Naive thymus-derived CD4-positive, alpha-beta T cell (primary cell): ENCODE data around the gene UGT1A4. TPM values are rescaled to one million over a fixed set of nuclear protein-coding genes. Genes with fewer than 3 reads are reported as not detected.

Experiments used
- ATAC-seq: fragments of 150-1000 bp; cut with Tn5 transposase; 2 replicates; pipeline ENCODE4 v1.10.0; 2021; ENCODE audit warnings: mild to moderate bottlenecking, moderate library complexity
- CTCF ChIA-PET: fragments of 350-600 bp; sonication (Branson Sonifier 250); formaldehyde crosslinking; loops from one replicate; lab custom pipeline; 2021; ENCODE audit warnings: antibody characterized with exemption; lab: Charles Lee
- POLR2A ChIA-PET: fragments of 350-600 bp; sonication (Branson Sonifier 250); formaldehyde crosslinking; loops from one replicate; lab custom pipeline; 2021; ENCODE audit warnings: antibody characterized with exemption, inconsistent platforms; lab: Charles Lee
- DNase-seq, 9 donors: peaks; one replicate each; pipeline versions ENCODE4 v3.0.0 to v3.0.0-alpha.2; 2020 to 2022; ENCODE audit warnings: mixed read lengths in 1 of 9
- H3K27ac ChIP-seq: one replicate; pipeline ENCODE4 v1.7.0; 2013; ENCODE audit warnings: mild to moderate bottlenecking, low read depth, low read length, moderate library complexity
- H3K27me3 ChIP-seq, 2 donors: one replicate each; pipeline ENCODE4 v1.7.0; 2013; ENCODE audit warnings: low read length in 2 of 2, mild to moderate bottlenecking in 2 of 2, moderate library complexity in 2 of 2; ENCODE audit not compliant: control insufficient read depth in 2 of 2, insufficient read depth in 2 of 2
- H3K36me3 ChIP-seq, 3 experiments: 1 replicate in 2 of 3; 2 replicates in 1 of 3; pipeline ENCODE4 v1.7.0; 2013; ENCODE audit warnings: low read length in 3 of 3, mild to moderate bottlenecking in 3 of 3, moderate library complexity in 1 of 3; ENCODE audit not compliant: insufficient read depth in 3 of 3, control insufficient read depth in 2 of 3
- H3K4me1 ChIP-seq, 2 donors: one replicate each; pipeline ENCODE4 v1.7.0; 2013; ENCODE audit warnings: low read length in 2 of 2, mild to moderate bottlenecking in 2 of 2, moderate library complexity in 1 of 2; ENCODE audit not compliant: control insufficient read depth in 2 of 2, insufficient read depth in 2 of 2
- H3K4me3 ChIP-seq: 2 replicates; pipeline ENCODE4 v1.7.0; 2013; ENCODE audit warnings: mild to moderate bottlenecking, low read length
- H3K9me3 ChIP-seq, 3 experiments: 1 replicate in 2 of 3; 2 replicates in 1 of 3; pipeline ENCODE4 v1.7.0; 2013; ENCODE audit warnings: low read length in 3 of 3; ENCODE audit not compliant: control insufficient read depth in 2 of 3
- H3K27ac Mint-ChIP-seq, 9 donors: one replicate each; pipeline ENCODE4 v1.8.0; 2020 to 2022; ENCODE audit warnings: mixed read lengths in 9 of 9, mild to moderate bottlenecking in 8 of 9, moderate library complexity in 5 of 9, inconsistent platforms in 2 of 9
- H3K27me3 Mint-ChIP-seq, 5 donors: one replicate each; pipeline ENCODE4 v1.8.0; 2021 to 2022; ENCODE audit warnings: mixed read lengths in 5 of 5, mild to moderate bottlenecking in 1 of 5
- H3K36me3 Mint-ChIP-seq, 5 donors: one replicate each; pipeline ENCODE4 v1.8.0; 2020 to 2022; ENCODE audit warnings: mixed read lengths in 5 of 5, mild to moderate bottlenecking in 3 of 5, inconsistent platforms in 1 of 5
- H3K4me1 Mint-ChIP-seq, 7 donors: one replicate each; pipeline ENCODE4 v1.8.0; 2020 to 2022; ENCODE audit warnings: mixed read lengths in 7 of 7, mild to moderate bottlenecking in 3 of 7, inconsistent platforms in 1 of 7
- H3K4me3 Mint-ChIP-seq, 10 donors: one replicate each; pipeline ENCODE4 v1.8.0; 2020 to 2022; ENCODE audit warnings: mild to moderate bottlenecking in 10 of 10, mixed read lengths in 10 of 10, moderate library complexity in 6 of 10, inconsistent platforms in 2 of 10
- H3K9me3 Mint-ChIP-seq, 11 donors: one replicate each; pipeline ENCODE4 v1.8.0; 2020 to 2022; ENCODE audit warnings: mixed read lengths in 11 of 11, mild to moderate bottlenecking in 4 of 11, inconsistent platforms in 1 of 11, moderate library complexity in 1 of 11
- intact Hi-C, 2 donors: fragments of 100-400 bp; cut with micrococcal nuclease; formaldehyde crosslinking; loops; one replicate each; pipeline ENCODE4 v1.15.1; 2023
- polyA plus RNA-seq, 2 donors: library from polyadenylated mRNA; unstranded; fragments of 300-500 nt; fragmentation: Illumina TruSeq; gene quantifications; one replicate each; pipeline ENCODE4 v1.2.3, GENCODE V29; 2021
- total RNA-seq, 6 experiments: library from RNA in 5 of 6; stranded (reverse) in 5 of 6; gene quantifications; 1 replicate in 5 of 6; 2 replicates in 1 of 6; pipeline ENCODE4 v1.2.3 and lab custom pipeline; 2021 to 2026

UGT1A4 gene
- total and polyA plus RNA-seq, 7 experiments from 2014 or later = not detected

DNA sequence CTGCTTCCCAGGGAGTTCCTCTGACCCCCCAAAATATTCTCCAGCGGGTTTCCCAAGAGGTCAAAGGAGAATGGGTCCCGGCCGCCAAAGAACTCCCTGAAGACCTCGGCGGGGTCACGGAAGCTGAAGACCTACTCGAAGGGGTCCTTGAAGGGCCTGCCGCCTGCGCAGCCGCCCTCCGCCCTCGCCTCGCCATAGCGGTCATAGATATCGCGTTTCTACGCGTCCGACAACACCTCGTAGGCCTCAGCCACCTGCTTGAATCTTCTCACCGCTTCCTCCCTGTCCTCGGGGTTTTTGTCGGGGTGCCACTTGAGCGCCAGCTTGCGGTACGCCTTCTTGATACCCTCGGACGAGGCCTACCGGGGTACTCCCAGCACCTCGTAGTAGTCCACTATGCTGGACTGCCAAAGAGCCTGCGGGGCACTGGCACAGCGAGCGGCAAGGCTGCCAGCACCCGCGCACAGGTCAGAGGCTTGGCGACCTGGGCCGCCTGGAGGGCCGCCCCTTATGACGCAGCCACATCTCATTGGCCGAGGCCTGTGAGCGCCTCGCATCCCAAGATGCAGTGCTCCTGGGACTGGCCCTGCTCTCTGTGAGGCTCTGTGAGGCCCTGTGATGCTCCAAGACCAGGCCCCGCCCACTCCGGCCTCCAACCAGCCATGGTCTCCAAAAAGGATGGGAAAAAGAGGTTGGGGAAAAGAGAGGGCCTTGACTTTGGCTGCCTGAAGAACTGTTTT, 36.5 kb downstream of the UGT1A4 start:
- no peak for ATAC-seq
- CTCF ChIA-PET = no interaction called here
- H3K4me1 ChIP-seq = no peaks in the 10 kb centered on the region
- no peak overlapping the region for H3K4me3 Mint-ChIP-seq
- intact Hi-C loops = no loop called here
- H3K4me3 ChIP-seq = no peak overlapping the region
- no peak for DNase-seq
- H3K27me3 Mint-ChIP-seq = peaks cover 0 to 12% (median 7%) of the 10 kb centered on the region in 5 donors
- peaks cover 6 to 26% (median 13%) of the 10 kb centered on the region in 11 donors for H3K9me3 Mint-ChIP-seq
- POLR2A ChIA-PET = no interaction called here
- peaks cover 0 to 2% (median 0%) of the 10 kb centered on the region in 5 donors for H3K36me3 Mint-ChIP-seq
- H3K4me1 Mint-ChIP-seq = no peaks in the 10 kb centered on the region
- no peaks in the 10 kb centered on the region for H3K36me3 ChIP-seq
- no peak overlapping the region for H3K27ac Mint-ChIP-seq
- no peaks in the 10 kb centered on the region for H3K27me3 ChIP-seq
- peaks cover 0 to 8% (median 0%) of the 10 kb centered on the region in 3 experiments for H3K9me3 ChIP-seq
- no peak overlapping the region for H3K27ac ChIP-seq

DNA sequence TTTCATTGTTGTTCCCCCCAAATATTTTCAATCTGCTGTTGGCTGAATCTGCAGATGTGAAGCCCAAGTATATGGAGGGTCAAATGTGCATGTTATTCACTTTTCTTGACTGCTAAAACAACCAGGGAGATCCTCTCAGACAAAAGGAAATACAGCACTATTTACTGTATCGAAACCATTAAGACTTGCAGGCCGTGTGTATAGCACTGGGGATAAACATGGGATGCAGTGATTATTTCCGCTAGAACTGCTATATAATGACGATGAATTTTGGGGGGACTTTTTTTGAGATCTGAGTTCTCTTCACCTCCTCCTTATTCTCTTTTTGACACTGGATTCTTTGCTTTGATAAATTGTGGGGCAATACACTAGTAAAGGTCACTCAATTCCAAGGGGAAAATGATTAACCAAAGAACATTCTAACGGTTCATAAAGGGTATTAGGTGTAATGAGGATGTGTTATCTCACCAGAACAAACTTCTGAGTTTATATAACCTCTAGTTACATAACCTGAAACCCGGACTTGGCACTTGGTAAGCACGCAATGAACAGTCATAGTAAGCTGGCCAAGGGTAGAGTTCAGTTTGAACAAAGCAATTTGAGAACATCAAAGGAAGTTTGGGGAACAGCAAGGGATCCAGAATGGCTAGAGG, 38.0 kb downstream of the UGT1A4 start:
- Histone ChIP-seq H3K4me1 (no peaks in the 10 kb centered on the region), H3K4me3 (no peak overlapping the region), H3K27ac (no peak overlapping the region), H3K36me3 (no peaks in the 10 kb centered on the region), H3K27me3 (no peaks in the 10 kb centered on the region), H3K9me3 (no peaks in the 10 kb centered on the region)
- H3K36me3 Mint-ChIP-seq = no peaks in the 10 kb centered on the region
- no peak for DNase-seq
- H3K27me3 Mint-ChIP-seq = peaks cover 0 to 12% (median 4%) of the 10 kb centered on the region in 5 donors
- H3K4me1 Mint-ChIP-seq = no peaks in the 10 kb centered on the region
- ChIA-PET POLR2A (no interaction called here), CTCF (no interaction called here)
- intact Hi-C loops = no loop called here
- H3K27ac Mint-ChIP-seq = no peak overlapping the region
- no peak for ATAC-seq
- no peak overlapping the region for H3K4me3 Mint-ChIP-seq
- peaks cover 1 to 11% (median 4%) of the 10 kb centered on the region in 11 donors for H3K9me3 Mint-ChIP-seq

DNA sequence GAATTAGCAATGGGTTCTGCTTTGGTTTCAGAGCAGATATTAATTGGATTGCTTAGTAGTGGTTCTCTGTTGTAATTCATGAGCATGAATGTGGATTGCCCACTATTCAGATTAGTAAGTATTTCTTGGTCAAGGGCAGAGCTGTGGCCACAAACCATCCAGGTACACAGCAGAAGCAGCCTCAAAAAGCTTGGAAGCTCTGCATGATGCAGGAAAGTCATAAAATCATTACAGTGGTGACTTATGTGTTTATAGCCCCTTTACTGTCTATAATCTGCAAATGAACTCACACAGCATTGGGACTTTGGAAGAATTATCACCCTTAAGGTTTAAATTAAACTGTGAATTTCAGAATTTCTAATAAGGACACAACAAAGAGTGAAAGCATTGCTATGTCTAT, 39.6 kb downstream of the UGT1A4 start:
- ChIA-PET POLR2A (no interaction called here), CTCF (no interaction called here)
- Histone ChIP-seq H3K9me3 (no peaks in the 10 kb centered on the region), H3K27ac (no peak overlapping the region), H3K4me3 (no peak overlapping the region), H3K27me3 (no peaks in the 10 kb centered on the region), H3K36me3 (no peaks in the 10 kb centered on the region), H3K4me1 (no peaks in the 10 kb centered on the region)
- Mint-ChIP-seq H3K36me3 (no peaks in the 10 kb centered on the region), H3K4me3 (no peak overlapping the region), H3K4me1 (no peaks in the 10 kb centered on the region), H3K9me3 (peaks cover 0 to 3% (median 0%) of the 10 kb centered on the region in 11 donors), H3K27me3 (peaks cover 0 to 9% (median 2%) of the 10 kb centered on the region in 5 donors), H3K27ac (no peak overlapping the region)
- DNase-seq (no peak), ATAC-seq (no peak)
- intact Hi-C loops = no loop called here

DNA sequence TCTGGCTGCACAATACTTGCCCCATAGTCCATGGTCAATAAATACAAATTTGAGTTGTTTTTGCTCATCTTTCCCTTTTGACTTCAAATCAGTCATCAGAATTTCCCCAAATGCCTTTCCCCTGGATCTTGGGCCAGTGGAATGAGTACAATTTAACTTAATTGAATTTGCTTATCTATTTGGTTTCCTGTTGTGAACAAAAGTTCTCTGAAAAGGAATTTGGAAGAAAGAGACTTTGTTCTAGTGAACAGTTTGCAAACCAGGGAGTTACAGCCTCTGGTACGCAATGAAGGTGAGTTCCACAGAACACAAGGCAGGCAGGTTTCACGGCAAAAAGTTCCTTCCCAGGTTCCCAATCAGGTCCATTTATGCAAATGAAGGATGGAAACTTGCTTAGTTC, 40.3 kb downstream of the UGT1A4 start:
- POLR2A ChIA-PET = no interaction called here
- H3K4me3 Mint-ChIP-seq = no peak overlapping the region
- ATAC-seq (no peak), DNase-seq (no peak)
- Histone ChIP-seq H3K4me1 (no peaks in the 10 kb centered on the region), H3K36me3 (no peaks in the 10 kb centered on the region), H3K27ac (no peak overlapping the region), H3K9me3 (no peaks in the 10 kb centered on the region), H3K27me3 (no peaks in the 10 kb centered on the region), H3K4me3 (no peak overlapping the region)
- no peaks in the 10 kb centered on the region for H3K36me3 Mint-ChIP-seq
- H3K27ac Mint-ChIP-seq = no peak overlapping the region
- intact Hi-C loops = no loop called here
- H3K4me1 Mint-ChIP-seq = no peaks in the 10 kb centered on the region
- CTCF ChIA-PET = no interaction called here
- peaks cover 3 to 16% (median 7%) of the 10 kb centered on the region in 5 donors for H3K27me3 Mint-ChIP-seq
- H3K9me3 Mint-ChIP-seq = peaks cover 0 to 3% (median 0%) of the 10 kb centered on the region in 11 donors

DNA sequence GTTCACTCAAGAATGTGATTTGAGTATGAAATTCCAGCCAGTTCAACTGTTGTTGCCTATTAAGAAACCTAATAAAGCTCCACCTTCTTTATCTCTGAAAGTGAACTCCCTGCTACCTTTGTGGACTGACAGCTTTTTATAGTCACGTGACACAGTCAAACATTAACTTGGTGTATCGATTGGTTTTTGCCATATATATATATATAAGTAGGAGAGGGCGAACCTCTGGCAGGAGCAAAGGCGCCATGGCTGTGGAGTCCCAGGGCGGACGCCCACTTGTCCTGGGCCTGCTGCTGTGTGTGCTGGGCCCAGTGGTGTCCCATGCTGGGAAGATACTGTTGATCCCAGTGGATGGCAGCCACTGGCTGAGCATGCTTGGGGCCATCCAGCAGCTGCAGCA, 41.5 kb downstream of the UGT1A4 start, which contains the start of gene UGT1A1:
Gene UGT1A1 (plus strand): TSS at position 228 of the 400 bp plus-strand sequence. CDS start 18 bp downstream, at position 246.
- no peaks in the 10 kb centered on the region for H3K27me3 ChIP-seq
- Mint-ChIP-seq H3K4me1 (no peaks in the 10 kb centered on the region), H3K36me3 (no peaks in the 10 kb centered on the region), H3K27ac (no peak within 1 kb of the TSS), H3K9me3 (peaks cover 0 to 2% (median 0%) of the 10 kb centered on the region in 11 donors), H3K4me3 (no peak within 1 kb of the TSS), H3K27me3 (peaks cover 9 to 20% (median 11%) of the 10 kb centered on the region in 5 donors)
- ChIA-PET POLR2A (no interaction called here), CTCF (no interaction called here)
- H3K36me3 ChIP-seq = no peaks in the 10 kb centered on the region
- ATAC-seq = no peak
- intact Hi-C loops = no loop called here
- no peak within 1 kb of the TSS for H3K4me3 ChIP-seq
- no peak within 1 kb of the TSS for H3K27ac ChIP-seq
- H3K4me1 ChIP-seq = no peaks in the 10 kb centered on the region
- H3K9me3 ChIP-seq = no peaks in the 10 kb centered on the region
- no peak for DNase-seq

DNA sequence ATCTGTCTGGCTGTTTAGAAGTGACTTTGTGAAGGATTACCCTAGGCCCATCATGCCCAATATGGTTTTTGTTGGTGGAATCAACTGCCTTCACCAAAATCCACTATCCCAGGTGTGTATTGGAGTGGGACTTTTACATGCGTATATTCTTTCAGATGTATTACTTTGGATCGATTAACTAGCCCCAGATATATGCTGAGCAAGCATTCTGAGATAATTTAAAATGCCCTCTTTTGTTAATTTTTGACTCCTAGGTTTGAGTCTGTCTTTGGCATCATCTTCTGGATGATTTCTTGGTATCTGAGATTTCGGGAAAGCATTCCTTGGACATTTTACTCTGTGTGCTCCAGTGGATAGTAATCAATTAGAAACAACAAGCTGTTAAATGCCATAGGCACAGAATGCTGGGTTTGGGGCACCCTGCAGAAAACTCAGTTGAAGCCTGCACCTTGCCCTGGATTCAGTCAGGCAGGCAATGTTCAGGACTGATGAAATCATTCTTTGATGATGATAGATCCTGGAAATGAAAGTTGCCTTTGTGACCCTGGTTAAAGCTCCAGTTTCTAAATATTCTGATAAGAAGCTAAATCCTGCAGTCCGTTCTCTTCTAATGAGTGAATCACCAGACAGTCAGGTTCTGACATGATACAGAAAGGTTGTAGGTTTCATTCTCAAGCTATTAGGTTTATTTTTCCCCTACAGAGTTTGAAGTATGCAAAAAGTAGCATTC, 42.7 kb downstream of the UGT1A4 start:
- peaks cover 9 to 20% (median 16%) of the 10 kb centered on the region in 5 donors for H3K27me3 Mint-ChIP-seq
- Histone ChIP-seq H3K4me3 (no peak overlapping the region), H3K27ac (no peak overlapping the region), H3K4me1 (no peaks in the 10 kb centered on the region), H3K36me3 (no peaks in the 10 kb centered on the region), H3K9me3 (no peaks in the 10 kb centered on the region), H3K27me3 (no peaks in the 10 kb centered on the region)
- no peaks in the 10 kb centered on the region for H3K36me3 Mint-ChIP-seq
- CTCF ChIA-PET = interaction anchor here (0.7 kb wide), 1 partner anchor 15 kb away, joined by 4 read pairs; no protein-coding TSS in a partner anchor
- no peak overlapping the region for H3K4me3 Mint-ChIP-seq
- DNase-seq = no peak
- H3K4me1 Mint-ChIP-seq = no peaks in the 10 kb centered on the region
- intact Hi-C loops = no loop called here
- H3K27ac Mint-ChIP-seq = no peak overlapping the region
- POLR2A ChIA-PET = no interaction called here
- peaks cover 0 to 3% (median 0%) of the 10 kb centered on the region in 11 donors for H3K9me3 Mint-ChIP-seq
- no peak for ATAC-seq
